Measurements from ENCODE around the gene HDLBP. TPM values are rescaled to one million over a fixed set of nuclear protein-coding genes. Genes with fewer than 3 reads are reported as not detected.

HDLBP gene
- total RNA-seq, 1 donor from 2014 or later = 922 TPM

DNA sequence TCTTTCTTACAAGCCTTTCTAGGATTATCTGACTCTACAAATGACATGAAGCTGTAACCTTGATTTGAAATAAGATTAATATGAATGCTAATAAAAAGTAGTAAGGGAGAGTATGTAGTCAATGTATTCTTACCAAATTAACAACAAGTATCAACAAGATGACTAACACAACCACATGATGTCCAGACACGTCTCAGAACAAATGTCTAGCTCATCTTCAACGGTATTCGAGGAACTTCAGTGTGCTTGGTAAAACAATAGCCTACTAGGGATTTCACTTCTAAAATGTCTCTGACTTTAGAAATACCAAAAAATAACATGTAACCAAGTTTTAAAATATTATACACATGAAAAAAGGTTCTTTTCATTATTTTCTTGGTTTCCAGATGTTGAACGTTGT, 3.4 kb downstream of the HDLBP start:
- no peaks in the 10 kb centered on the region for H3K9me3 Mint-ChIP-seq (ENCODE audit: unreplicated experiment)
- Histone ChIP-seq H3K27me3 (ENCODE audit: insufficient read depth, low read length) (no peaks in the 10 kb centered on the region), H3K36me3 (ENCODE audit: insufficient read depth, low read length) (no peaks in the 10 kb centered on the region), H3K27ac (ENCODE audit: low read depth, low read length) (no peak overlapping the region), H2AFZ (ENCODE audit: low read depth, low read length) (no peak overlapping the region), H4K20me1 (ENCODE audit: insufficient read depth, low read length) (peaks cover 61% of the 10 kb centered on the region), H3K4me2 (ENCODE audit: low read length) (peak overlapping the region; percentile 24), H3K4me3 (ENCODE audit: insufficient read depth, low read depth, low read length) (no peak overlapping the region), H3K9ac (ENCODE audit: low read length) (no peak overlapping the region), H3K9me3 (ENCODE audit: insufficient read depth, low read depth, low read length) (no peaks in the 10 kb centered on the region), H3K4me1 (ENCODE audit: insufficient read depth, low read length) (peaks cover 47% of the 10 kb centered on the region), H3K79me2 (ENCODE audit: insufficient read depth, low read length) (peaks cover 93% of the 10 kb centered on the region)
- TF ChIP-seq EZH2 (IDR thresholded peaks at IDR 0.05; ENCODE audit: insufficient read depth, low read length) = no peak
- H3K27ac Mint-ChIP-seq (ENCODE audit: unreplicated experiment) = peak overlapping the region; percentile 89
- no peaks in the 10 kb centered on the region for H3K36me3 Mint-ChIP-seq (ENCODE audit: low read depth, unreplicated experiment)
- FAIRE-seq (no peak), DNase-seq (ENCODE audit: low read depth) (peak; percentile 60)
- peaks cover 45% of the 10 kb centered on the region for H3K4me1 Mint-ChIP-seq (ENCODE audit: low read depth, unreplicated experiment)
- H3K4me3 Mint-ChIP-seq (ENCODE audit: unreplicated experiment) = peak overlapping the region; percentile 1
- H3K27me3 Mint-ChIP-seq (ENCODE audit: low read depth, unreplicated experiment) = no peaks in the 10 kb centered on the region

- Histone ChIP-seq H3K4me2 (ENCODE audit: low read length) (no peak overlapping the region), H3K9me3 (ENCODE audit: insufficient read depth, low read depth, low read length) (no peaks in the 10 kb centered on the region), H3K79me2 (ENCODE audit: insufficient read depth, low read length) (peaks cover 93% of the 10 kb centered on the region), H3K27ac (ENCODE audit: low read depth, low read length) (no peak overlapping the region), H3K36me3 (ENCODE audit: insufficient read depth, low read length) (no peaks in the 10 kb centered on the region), H3K9ac (ENCODE audit: low read length) (no peak overlapping the region), H2AFZ (ENCODE audit: low read depth, low read length) (no peak overlapping the region), H3K4me3 (ENCODE audit: insufficient read depth, low read depth, low read length) (no peak overlapping the region), H4K20me1 (ENCODE audit: insufficient read depth, low read length) (peaks cover 60% of the 10 kb centered on the region), H3K27me3 (ENCODE audit: insufficient read depth, low read length) (no peaks in the 10 kb centered on the region), H3K4me1 (ENCODE audit: insufficient read depth, low read length) (peaks cover 44% of the 10 kb centered on the region)
- no peaks in the 10 kb centered on the region for H3K27me3 Mint-ChIP-seq (ENCODE audit: low read depth, unreplicated experiment)
- peak overlapping the region; percentile 31 for H3K4me3 Mint-ChIP-seq (ENCODE audit: unreplicated experiment)
- peak overlapping the region; percentile 89 for H3K27ac Mint-ChIP-seq (ENCODE audit: unreplicated experiment)
- no peak for DNase-seq (ENCODE audit: low read depth)
- H3K9me3 Mint-ChIP-seq (ENCODE audit: unreplicated experiment) = no peaks in the 10 kb centered on the region
- FAIRE-seq = no peak
- no peak for TF ChIP-seq EZH2 (IDR thresholded peaks at IDR 0.05; ENCODE audit: insufficient read depth, low read length)
- TF ChIP-seq CTCF (IDR thresholded peaks at IDR 0.05; ENCODE audit: insufficient read depth, low read depth, low read length) = no peak
- no peaks in the 10 kb centered on the region for H3K36me3 Mint-ChIP-seq (ENCODE audit: low read depth, unreplicated experiment)
- peaks cover 45% of the 10 kb centered on the region for H3K4me1 Mint-ChIP-seq (ENCODE audit: low read depth, unreplicated experiment)
Measured at GRCh38 chr2:241310917-241311566, 4.4 kb downstream of the HDLBP start.

DNA sequence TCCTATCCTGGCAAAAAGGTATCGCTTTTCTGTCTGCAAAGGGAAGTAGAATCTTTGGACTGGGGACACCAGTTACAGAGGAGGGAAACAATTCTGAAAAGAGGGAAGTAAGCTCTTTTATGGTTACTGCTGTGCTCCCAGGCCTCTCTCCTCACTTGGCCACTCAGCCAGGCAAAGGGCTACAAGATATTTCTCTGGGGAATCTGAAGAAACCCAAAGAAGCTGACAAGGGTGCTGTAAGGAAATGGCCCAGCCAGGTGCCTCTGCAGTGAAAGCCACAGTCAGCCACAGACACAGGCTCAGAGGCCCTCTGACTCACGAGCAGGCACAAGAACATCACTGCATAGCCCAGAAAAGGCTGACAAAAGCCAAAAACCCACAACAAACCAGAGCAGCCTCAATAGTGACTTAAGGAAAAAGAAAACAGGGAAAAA, 5.8 kb downstream of the HDLBP start:
- H3K4me2 ChIP-seq (ENCODE audit: low read length) = peak overlapping the region; percentile 43
- TF ChIP-seq CTCF (IDR thresholded peaks at IDR 0.05; ENCODE audit: insufficient read depth, low read depth, low read length) = no peak
- TF ChIP-seq EZH2 (IDR thresholded peaks at IDR 0.05; ENCODE audit: insufficient read depth, low read length) = no peak
- H3K9me3 Mint-ChIP-seq (ENCODE audit: unreplicated experiment) = no peaks in the 10 kb centered on the region
- no peak overlapping the region for H3K4me3 Mint-ChIP-seq (ENCODE audit: unreplicated experiment)
- H3K27me3 ChIP-seq (ENCODE audit: insufficient read depth, low read length) = no peaks in the 10 kb centered on the region
- FAIRE-seq = no peak
- peaks cover 71% of the 10 kb centered on the region for H4K20me1 ChIP-seq (ENCODE audit: insufficient read depth, low read length)
- H3K9me3 ChIP-seq (ENCODE audit: insufficient read depth, low read depth, low read length) = no peaks in the 10 kb centered on the region
- H2AFZ ChIP-seq (ENCODE audit: low read depth, low read length) = no peak overlapping the region
- peak overlapping the region; percentile 85 for H3K27ac Mint-ChIP-seq (ENCODE audit: unreplicated experiment)
- H3K36me3 Mint-ChIP-seq (ENCODE audit: low read depth, unreplicated experiment) = peaks cover 2% of the 10 kb centered on the region
- peaks cover 100% of the 10 kb centered on the region for H3K79me2 ChIP-seq (ENCODE audit: insufficient read depth, low read length)
- H3K27ac ChIP-seq (ENCODE audit: low read depth, low read length) = no peak overlapping the region
- H3K4me1 Mint-ChIP-seq (ENCODE audit: low read depth, unreplicated experiment) = peaks cover 45% of the 10 kb centered on the region
- no peaks in the 10 kb centered on the region for H3K36me3 ChIP-seq (ENCODE audit: insufficient read depth, low read length)
- peak; percentile 74 for DNase-seq (ENCODE audit: low read depth)
- H3K9ac ChIP-seq (ENCODE audit: low read length) = peak overlapping the region; percentile 13
- H3K4me1 ChIP-seq (ENCODE audit: insufficient read depth, low read length) = peaks cover 44% of the 10 kb centered on the region
- no peaks in the 10 kb centered on the region for H3K27me3 Mint-ChIP-seq (ENCODE audit: low read depth, unreplicated experiment)
- H3K4me3 ChIP-seq (ENCODE audit: insufficient read depth, low read depth, low read length) = no peak overlapping the region

All from astrocyte (in vitro differentiated cells and primary cell).